Measurements from ENCODE around the gene TMCC2.

- TF ChIP-seq GATA2 (IDR thresholded peaks at IDR 0.05; ENCODE audit: low read depth, low read length) = no peak
- no peak for TF ChIP-seq GATA3 (IDR thresholded peaks at IDR 0.05; ENCODE audit: low read depth, low read length)
Measured at GRCh38 chr1:205211169-205211838, 16.4 kb upstream of the TMCC2 start, which contains the start of gene DSTYK.

Data from SH-SY5Y (cell line).